Hindlimb muscle (tissue), 1 donor: ENCODE measurements around the gene LRRC61. TPM values are rescaled to one million over a fixed set of nuclear protein-coding genes. Genes with fewer than 3 reads are reported as not detected.

Experiments
- DNase-seq: peaks from one replicate; pipeline ENCODE4 v3.0.0-alpha.2; 2013
- polyA plus RNA-seq: library from polyadenylated mRNA; unstranded; fragments of 120-200 nt; gene quantifications from one replicate; pipeline ENCODE4 v1.2.1, GENCODE V29; 2013; ENCODE audit not compliant: insufficient read length

LRRC61 gene
- polyA plus RNA-seq, 1 donor: 11.3 TPM

DNA sequence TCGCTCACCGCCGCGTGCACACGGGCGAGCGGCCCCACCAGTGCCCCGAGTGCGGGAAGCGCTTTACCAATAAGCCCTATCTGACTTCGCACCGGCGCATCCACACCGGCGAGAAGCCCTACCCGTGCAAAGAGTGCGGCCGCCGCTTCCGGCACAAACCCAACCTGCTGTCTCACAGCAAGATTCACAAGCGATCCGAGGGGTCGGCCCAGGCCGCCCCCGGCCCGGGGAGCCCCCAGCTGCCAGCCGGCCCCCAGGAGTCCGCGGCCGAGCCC is 48.8 kb downstream of the LRRC61 start:
- DNase-seq: no peak

DNA sequence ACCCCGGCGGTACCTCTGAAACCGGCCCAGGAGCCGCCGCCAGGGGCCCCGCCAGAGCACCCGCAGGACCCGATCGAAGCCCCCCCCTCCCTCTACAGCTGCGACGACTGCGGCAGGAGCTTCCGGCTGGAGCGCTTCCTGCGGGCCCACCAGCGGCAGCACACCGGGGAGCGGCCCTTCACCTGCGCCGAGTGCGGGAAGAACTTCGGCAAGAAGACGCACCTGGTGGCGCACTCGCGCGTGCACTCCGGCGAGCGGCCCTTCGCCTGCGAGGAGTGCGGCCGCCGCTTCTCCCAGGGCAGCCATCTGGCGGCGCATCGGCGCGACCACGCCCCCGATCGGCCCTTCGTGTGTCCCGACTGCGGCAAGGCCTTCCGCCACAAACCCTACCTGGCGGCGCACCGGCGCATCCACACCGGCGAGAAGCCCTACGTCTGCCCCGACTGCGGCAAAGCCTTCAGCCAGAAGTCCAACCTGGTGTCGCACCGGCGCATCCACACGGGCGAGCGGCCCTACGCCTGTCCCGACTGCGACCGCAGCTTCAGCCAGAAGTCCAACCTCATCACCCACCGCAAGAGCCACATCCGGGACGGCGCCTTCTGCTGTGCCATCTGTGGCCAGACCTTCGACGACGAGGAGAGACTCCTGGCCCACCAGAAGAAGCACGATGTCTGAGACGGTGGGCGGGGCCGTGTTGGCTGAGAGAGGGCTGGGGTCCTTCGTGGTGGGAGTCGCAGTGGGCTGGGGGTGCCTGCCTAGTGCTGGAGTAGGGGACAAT is 49.3 kb downstream of the LRRC61 start:
- DNase-seq: no peak

DNA sequence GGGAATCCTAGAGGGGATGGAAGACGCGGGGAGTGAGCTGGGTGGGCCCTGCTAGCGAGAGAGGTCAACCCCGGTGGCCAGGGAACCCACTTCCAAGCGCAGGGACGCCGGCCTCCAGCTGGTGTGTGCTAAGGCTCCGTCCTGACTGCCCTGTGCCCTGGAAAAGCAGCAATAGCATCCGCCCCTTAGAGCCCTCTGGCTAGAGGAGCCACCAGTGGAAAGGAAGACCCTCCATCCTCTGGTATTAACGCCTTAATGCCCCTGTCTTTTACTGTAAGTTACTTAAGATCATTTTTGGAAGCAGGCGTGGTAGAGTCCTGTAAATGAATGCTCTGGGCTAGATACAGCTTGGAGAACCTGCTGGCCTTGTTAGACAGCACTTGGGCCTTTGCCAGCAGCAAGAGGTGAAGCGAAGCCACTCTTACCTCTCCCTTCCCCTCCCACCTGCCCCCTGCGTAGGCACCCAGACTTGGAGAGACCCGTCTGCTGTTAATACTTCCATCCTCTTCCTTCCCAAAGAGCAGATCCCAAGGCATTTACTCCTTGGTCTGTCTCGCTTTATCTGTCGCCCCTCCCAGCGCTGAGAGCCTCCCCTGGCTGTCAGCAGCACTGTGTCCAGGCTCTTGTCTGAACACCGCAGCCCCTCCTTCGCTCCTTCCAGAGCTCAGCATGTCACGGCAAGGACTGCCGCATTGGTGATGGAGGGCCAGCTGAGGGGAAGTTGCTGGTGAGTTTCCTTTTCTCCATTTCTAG is 50.1 kb downstream of the LRRC61 start:
- no peak for DNase-seq

DNA sequence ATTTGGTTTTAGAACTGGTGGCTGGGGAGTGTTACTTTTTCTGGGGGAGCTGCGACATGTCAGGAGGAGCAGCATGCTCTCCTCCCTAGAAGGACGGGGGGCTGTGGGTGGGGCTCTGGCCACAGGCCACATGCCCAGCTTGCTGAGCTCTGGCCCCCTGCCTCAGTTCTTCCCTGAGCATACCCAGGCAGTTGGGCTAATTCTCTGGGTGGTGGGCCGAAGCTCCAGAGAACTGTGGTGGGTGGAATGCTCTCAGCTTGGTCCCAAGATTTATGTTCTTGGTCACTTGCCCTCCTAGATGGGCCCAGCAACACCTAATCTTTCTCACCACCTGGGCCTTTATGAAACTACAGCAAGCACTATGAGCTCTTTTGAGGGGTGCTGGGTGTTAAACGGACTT is 50.9 kb downstream of the LRRC61 start:
- no peak for DNase-seq

DNA sequence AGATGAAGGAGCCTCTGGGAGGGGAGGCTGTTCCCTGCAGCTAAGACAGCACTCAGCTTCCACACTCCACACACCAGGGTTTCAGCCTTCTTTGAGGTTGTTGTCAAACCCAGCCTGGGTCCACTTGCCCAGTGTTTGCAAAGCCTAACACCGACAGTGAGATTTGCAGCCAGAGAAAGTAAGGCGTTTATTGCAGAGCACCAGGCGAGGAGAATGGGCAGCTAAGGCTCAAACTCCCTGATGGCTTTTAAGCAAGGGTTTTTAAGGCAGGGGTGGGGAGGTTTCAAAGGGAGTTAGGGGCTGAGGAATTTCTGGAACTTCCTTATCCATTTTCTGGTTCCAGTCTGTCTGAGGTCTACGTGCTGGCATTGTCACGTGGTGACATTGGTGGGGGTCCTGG is 51.3 kb downstream of the LRRC61 start:
- no peak for DNase-seq

DNA sequence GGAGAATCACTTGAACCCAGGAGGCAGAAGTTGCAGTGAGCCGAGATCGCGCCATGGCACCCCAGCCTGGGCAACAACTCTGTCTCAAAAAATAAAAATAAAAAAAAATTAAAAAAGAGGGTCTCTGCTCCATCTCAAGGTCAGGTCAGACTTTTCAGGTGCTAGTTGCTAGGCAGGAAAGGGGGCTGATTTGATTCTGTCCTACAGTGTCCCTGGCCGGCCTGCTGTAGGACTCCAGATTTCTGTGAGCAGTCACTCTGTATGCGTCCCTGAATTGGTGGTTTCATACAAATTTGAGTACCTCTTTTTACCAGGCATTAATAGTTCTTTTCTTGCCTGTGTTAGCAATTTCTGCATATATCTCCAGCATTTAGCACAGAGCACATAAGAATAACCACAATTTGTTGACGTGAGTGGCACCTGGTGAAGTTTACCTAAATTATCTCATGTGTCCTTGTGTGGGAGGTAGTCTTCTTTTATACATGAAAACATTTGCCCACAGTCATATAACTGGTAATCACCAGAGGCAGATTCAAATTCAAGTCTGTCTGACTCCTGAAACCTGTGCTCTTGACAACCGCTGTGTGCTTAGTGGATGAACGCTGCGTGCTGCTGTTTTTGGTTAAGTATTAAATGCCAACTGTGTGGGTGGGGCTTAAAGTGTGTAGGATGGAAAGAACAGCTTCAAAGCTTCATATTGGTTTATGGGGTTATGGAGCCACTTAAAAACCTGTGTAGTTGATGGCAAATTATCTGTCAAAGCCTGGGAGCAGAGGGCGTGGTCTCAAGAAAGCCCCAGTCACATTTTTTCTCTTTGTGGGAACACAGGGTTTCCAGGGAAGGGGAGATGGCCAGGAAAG is 52.7 kb downstream of the LRRC61 start:
- DNase-seq: no peak

DNA sequence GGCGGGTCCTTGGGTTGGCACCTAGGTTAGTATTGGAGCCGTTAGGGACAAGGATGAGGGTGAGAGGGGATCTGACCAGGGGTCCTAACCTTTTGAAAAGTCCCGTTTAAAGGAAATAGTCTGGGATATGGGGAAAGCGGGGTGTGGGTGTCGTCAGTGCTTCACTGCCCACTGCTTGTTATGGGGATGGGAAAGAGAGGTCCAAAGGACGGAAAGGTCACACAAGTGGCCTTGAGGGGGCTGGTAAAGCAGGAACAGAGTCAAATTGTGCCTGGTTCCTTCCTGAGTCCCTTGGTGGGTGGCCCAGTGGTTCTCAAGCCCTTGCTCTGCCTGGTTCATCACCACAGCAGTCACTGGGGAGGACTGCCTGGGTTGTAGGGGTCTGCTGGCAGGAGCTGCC is 53.4 kb downstream of the LRRC61 start:
- DNase-seq: no peak

DNA sequence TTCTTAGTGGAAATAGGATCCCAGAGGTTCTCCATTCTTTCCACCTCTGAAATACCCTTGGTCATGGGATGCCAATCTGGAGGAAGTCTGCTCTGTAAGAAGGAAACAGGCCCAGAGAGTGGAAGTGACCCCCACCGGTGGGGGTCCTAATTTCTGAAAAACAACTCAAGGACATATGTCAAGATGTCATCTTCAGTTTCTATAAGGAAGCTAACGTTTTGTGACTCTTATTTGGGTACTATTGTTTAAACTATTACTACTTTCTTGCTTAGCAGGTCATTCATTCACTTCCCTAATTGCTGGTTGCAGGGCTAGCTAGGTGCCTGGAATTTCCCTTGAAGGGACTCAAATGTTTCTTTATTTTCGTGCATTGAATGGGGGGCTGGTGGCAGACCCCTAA is 54.0 kb downstream of the LRRC61 start:
- no peak for DNase-seq

DNA sequence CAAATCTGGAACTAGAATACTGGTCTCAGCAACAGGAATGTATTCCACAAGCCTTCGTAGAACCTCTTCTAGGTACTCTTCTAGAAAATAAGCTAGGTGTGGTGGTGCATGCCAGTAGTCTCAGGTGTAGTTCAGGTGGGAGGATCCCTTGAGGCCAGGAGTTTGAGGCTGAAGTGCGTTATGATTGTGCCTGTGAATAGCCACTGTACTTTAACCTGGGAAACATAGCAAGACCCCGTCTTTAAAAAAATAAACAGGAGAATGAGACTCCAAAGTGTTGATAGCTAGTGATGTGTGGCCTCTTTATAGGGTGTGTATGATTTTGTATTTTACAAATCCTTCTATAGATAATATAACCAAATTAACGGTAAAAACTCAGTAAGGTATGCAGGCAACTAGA is 54.5 kb downstream of the LRRC61 start:
- DNase-seq: no peak

DNA sequence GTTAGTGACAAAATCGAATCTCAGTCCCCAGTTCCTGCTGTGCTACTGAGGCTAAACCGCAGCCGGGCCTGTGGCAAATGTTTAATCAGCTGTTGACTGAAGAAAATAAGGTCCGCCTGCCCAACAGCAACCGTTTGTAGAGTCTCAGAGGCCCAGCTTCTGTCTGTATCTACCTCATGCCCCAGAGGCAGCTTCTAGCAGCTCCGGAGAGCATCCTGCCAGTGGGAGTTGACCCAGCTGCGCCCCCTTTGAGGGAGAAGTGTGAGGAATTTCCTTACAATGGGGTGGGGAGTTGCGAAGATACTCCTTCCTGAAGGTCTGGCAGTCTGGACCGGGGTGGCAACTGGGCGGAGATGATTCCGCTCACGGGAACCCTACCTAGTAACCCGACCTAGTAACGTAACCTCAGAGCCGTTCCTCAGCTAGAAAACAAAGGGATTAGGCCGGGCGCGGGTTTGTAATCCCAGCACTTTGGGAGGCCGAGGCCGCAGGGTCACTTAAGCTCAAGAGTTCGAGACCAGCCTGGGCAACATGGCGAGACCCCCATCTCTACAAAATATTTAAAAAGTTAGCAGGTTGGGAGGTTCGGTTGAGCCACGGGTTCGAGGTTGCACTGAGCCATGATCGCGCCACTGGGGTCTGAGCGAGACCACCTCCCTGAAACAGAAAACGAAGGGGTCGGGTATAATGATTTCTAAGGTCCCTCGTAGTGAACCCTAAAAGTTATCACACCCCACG is 55.1 kb downstream of the LRRC61 start:
- DNase-seq: peak; percentile 34

DNA sequence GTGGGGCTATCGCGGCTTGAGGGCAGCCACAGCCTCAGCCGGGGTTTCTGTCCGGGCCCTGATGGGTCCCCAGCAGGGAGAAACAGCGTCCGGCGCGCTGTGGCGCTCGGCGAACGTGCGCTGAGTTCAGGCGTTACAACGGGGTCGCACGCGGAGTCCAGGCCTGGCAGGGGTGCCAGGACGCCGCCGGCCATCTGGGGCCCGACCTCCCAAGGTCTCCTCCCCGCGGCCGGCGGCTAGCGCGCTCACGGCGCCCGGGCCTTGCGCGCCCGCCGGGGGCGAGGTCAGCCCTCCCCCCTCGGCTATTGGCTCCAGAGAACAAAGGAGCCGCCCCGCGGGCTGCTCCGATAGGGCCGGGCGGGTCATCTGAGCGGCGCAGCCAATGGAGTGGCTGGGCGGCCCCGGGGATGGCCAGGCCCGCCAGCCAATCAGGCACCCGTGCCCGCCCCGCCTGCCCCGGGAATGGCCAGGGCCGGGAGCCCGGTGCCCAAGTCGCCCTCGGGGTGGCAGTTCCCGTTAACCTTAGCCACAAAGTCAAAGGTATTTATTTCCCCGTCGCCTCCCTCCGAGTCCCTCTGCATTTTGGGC is 55.8 kb downstream of the LRRC61 start, which contains the start of gene ZNF775:
Gene ZNF775 (plus strand): TSS at position 478 of the 588 bp plus-strand sequence. CDS start 9,141 bp downstream, outside the sequence.
- peak; percentile 96 for DNase-seq

DNA sequence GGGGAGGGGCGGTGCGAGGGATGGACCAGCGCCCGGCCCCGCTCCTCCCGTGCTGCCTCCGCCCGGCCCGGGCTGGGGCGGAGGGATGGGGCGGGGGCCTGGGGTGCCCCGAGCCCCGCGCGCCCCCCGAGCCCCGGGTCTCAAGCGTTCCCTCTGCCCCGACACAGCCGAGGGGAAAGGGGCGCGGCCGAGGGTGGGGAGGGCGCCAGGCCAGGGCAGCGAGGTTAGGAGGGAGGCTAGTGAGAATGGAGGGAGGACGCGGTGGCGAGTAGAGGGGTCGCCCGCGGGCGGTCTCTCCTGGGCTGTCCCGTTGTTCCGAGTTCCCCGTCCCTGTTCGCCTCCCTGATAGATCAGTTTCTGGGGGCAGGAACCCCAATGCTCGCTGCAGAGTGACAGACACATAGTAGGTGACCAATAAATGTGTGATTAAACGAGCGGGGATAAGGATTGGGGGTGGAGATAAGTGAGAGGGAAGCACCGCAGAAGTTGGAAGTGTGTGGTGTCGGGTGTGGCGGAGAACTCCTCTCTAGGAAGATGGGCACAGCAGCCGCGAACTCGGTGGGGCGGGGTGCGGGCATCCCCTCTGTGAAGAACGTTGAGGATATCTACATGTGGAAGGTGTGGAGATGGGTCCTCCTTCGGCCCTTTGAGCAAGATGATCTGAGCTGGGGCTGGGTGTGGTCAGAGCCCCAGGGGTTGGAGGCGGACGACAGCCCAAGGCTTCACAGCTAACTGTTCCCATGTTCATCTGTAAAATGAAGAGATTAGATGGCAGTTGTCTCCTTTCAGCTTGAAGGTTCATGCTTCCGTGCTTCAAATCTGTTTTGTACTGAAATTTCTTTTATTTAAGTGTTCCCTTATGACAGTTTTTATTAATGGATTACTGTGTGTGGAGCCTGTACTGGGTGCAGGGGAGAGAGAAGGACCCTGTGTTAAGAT is 56.6 kb downstream of the LRRC61 start:
- DNase-seq: no peak

DNA sequence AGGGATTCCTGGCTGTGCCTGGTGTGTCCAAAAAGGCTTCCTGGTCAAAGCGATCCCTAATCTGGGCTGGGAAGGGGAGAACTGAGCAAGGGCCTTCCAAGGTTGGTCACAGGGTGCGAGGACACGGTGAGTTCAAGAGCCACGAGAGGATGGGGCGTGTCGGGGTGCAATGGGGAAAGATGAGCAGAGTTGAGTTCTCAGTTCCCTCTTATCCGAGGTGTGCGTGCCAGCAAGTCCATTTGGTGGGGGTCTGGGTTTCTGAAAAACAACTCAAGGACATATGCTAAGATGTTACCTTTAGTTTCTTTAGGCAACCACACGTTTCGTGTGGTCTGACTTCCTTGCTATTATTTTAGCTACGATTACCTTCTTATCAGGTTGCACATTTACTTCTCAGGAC is 57.3 kb downstream of the LRRC61 start:
- DNase-seq: no peak

DNA sequence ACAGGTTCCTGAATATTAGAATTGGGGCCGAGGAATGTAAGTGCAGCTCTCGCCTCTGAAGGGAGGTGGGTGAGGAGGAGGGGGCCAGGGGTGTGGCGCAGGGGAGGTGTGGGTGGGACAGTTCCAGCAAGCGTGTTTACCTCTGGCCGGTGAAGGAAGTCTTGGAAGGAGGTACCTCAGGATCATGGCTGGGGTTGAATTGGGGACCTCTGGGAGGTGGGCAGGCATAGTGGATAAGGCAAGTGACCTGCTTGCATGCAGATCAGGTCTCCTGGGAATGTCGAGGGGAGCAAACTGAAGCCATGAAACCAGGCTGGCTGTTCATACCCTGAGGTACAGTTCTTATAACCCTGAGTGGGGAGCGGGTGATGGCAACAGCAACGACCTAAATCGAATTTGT is 57.9 kb downstream of the LRRC61 start:
- no peak for DNase-seq

DNA sequence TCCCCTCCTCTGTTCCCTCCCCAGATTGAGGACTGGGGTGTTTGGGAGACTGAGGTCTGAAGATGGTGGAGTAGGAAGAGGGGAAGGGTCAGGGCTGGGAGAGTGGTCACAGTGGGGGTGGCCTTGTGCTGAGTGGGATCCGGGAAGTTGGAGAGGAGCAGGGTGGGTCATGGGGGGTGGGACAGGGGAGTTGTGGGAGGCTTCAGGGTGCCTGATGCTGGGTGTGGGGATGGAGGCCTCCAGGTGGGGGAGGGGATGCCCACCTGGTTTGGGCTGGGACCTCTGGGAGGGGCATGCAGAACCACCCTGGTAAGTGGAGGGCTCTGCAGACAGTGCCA is 58.6 kb downstream of the LRRC61 start:
- DNase-seq: no peak

DNA sequence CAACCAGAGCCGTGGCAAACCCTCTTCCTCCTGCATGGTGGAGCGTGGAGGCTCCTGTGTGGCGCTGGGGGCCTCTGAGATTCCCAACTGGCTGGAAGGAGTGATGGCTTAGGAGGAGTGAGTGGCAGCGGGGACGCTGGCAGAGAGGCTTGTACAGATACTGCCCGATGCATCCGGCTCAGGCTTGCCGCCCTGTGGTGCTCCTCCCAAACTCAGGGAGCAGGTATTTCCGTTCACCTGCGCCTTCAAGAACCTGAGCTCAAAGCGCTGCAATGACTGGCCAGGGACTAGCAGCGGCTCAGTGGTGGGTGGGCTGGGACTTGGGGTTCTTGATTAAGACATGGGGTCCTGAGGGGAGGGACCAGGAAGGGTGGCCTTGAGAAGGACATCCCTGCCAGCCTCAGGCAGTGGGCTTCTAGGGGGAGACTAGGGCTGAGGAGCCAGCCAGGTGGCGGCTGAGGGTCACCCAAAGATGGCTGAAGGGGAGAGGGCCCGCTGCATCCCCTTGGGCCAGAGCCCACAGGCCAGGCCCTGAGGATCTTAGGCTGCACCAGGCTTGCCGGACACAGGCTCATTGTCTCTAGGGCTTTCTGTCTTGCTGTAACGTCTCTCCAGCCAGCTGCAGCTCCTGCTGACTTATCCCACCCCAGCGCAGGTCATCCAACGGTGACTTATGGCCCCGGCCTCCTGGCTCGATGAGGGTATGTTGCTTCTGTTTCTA is 59.1 kb downstream of the LRRC61 start:
- no peak for DNase-seq

DNA sequence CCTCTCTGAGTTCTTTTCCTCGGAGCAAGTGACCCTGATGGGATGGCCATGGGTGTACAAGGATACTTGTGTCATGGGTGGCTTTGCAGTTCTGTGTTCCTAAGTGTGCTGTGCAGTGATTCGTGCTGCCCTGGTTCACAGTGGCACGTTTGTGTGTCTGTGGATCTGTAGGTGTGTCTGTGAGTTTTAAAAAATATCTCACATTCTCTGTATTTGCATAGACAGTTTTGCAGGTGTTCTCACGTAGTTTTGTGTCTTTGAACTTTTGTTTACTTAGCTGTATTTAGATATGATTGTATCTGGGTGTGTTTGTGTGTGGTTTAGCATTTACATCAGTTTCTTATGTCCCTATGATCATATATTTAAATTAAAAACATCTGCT is 59.7 kb downstream of the LRRC61 start:
- DNase-seq: no peak

DNA sequence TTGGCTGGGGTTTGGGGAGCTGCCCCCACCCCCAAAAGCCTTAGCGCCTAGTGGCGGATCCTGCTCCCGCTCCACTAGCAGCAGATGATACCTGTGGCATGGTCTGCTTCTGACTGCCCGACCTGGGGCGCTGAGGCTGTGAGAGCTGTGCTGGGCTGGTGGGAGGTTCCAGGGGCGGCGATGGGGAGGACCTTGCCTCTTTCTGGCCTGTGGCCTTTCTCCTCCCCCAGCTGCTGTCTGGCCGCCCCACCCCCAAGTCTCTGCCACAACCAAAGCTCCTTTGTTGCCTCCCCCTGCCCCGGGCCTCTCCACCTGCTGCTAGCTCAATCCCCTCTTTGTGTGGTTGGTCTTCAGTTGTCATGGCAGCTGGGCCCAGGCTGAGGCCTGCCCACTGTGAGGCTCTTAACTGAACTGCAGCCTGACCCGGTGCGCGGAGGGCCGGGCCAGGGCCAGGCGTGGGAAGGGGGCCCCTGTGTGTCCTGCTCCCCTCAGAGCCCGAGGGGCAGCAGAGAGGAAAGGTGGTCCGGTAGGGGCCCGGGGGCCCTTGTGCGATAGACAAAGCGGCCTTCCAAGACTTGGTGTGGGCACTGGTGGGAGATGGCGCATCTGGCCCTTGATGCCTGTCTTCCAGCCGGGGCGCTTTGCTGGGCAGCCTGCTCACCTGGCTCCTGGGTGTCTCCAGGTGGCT is 60.7 kb downstream of the LRRC61 start:
- DNase-seq: peak; percentile 51

DNA sequence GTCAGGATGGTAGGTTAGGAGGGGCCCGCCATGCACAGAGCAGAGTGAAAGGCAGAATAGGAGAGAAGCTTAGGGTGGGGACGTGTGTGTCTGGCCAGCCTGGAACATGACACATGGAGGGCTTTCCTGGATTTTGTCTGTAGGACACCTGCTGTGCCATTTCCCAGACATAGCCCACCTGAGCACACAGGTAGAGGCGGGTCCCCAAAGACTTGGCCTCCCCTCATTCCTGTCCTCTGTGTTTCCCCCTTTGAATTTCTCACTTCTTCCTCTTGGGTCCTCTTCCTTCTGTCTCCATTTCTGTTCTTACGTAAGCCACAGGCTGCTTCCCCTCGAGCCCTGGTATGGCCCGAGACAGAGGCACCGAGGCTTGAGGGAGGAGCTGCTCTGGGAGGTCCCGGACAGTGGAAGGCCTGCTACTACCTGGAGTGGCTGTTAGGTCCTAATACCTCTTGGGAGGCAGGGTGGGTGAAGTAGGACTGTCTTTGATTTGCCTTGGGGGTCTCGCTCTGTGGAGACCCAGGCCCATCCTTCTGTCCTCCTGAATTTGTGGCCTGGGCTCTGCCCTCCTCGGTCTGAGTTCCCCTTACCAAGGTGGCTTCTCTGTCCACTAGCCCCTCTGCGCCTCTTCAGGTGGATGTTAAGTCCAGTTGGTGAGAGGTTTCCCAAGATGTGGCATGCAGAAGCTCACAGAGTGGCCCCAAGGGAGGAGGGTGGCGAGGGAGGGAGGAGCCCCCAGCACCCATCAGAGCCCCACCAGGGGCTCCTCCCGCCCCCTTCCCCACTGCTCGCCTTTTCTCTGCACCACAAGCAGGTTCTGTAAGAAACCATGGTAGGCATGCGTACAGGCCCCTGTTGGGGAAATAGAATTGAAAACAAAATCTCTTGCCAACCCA is 61.5 kb downstream of the LRRC61 start:
- no peak for DNase-seq
